Neural cell (in vitro differentiated cells): ENCODE measurements around the gene PHKA2. TPM values are rescaled to one million over a fixed set of nuclear protein-coding genes. Genes with fewer than 3 reads are reported as not detected.

Source experiments
- H2AFZ ChIP-seq: fragments of 200-600, 300-800 bp; sonication (generic), shearing (Covaris generic); 2 replicates; pipeline ENCODE4 v1.6.0; 2014; ENCODE audit warnings: low read depth, mild to moderate bottlenecking, antibody characterized with exemption, low read length, moderate library complexity
- H3F3A ChIP-seq: fragments of 200-600 bp; shearing (Covaris generic); 2 replicates; pipeline ENCODE4 v1.6.1; 2016; ENCODE audit warnings: mild to moderate bottlenecking, moderate library complexity, mixed read lengths, antibody characterized with exemption, low read length; ENCODE audit not compliant: insufficient read depth, poor library complexity, severe bottlenecking
- H3K27ac ChIP-seq: fragments of 200-600, 300-800 bp; sonication (generic), shearing (Covaris generic); 2 replicates; pipeline ENCODE4 v1.5.1; 2014; ENCODE audit warnings: mild to moderate bottlenecking, low read length, moderate library complexity
- H3K27me3 ChIP-seq: fragments of 300-800, 200-600 bp; sonication (generic), shearing (Covaris generic); 2 replicates; pipeline ENCODE4 v1.6.0; 2014; ENCODE audit warnings: mild to moderate bottlenecking, low read depth, low read length, moderate library complexity; ENCODE audit not compliant: insufficient read depth
- H3K36me3 ChIP-seq: fragments of 300-800, 200-600 bp; sonication (generic), shearing (Covaris generic); 2 replicates; pipeline ENCODE4 v1.5.1; 2014; ENCODE audit warnings: mild to moderate bottlenecking, antibody characterized with exemption, low read length, moderate library complexity; ENCODE audit not compliant: insufficient read depth
- H3K4me2 ChIP-seq: fragments of 300-800, 200-600 bp; sonication (generic), shearing (Covaris generic); 2 replicates; pipeline ENCODE4 v1.6.0; 2014; ENCODE audit warnings: mild to moderate bottlenecking, low read length
- H3K4me3 ChIP-seq: fragments of 300-800, 200-600 bp; sonication (generic), shearing (Covaris generic); 2 replicates; pipeline ENCODE4 v1.5.1; 2014; ENCODE audit warnings: mild to moderate bottlenecking, low read length, moderate library complexity
- H3K79me2 ChIP-seq: fragments of 200-600 bp; shearing (Covaris generic); replicated peaks from 2 replicates; pipeline ENCODE4 v1.6.0; 2014; ENCODE audit warnings: mild to moderate bottlenecking, low read length, moderate library complexity; ENCODE audit not compliant: insufficient read depth
- H3K9ac ChIP-seq: fragments of 300-800, 200-600 bp; sonication (generic), shearing (Covaris generic); 2 replicates; pipeline ENCODE4 v1.6.1; 2016; ENCODE audit warnings: mild to moderate bottlenecking, low read length, mixed read lengths
- H3K9me2 ChIP-seq: fragments of 200-600 bp; shearing (Covaris generic); 2 replicates; pipeline ENCODE4 v1.6.1; 2016; ENCODE audit warnings: mild to moderate bottlenecking, low read length, mixed read lengths; ENCODE audit not compliant: insufficient read depth
- H3K9me3 ChIP-seq: fragments of 200-600, 300-800 bp; sonication (generic), shearing (Covaris generic); 2 replicates; pipeline ENCODE4 v1.6.1; 2016; ENCODE audit warnings: mild to moderate bottlenecking, mixed run types, low read length, moderate library complexity, mixed read lengths
- H4K20me1 ChIP-seq: fragments of 200-600 bp; shearing (Covaris generic); 2 replicates; pipeline ENCODE4 v1.6.1; 2016; ENCODE audit warnings: mild to moderate bottlenecking, mixed run types; ENCODE audit not compliant: insufficient read depth
- EP300 ChIP-seq: fragments of 450-650 bp; conservative IDR thresholded peaks from 2 replicates; pipeline ENCODE4 v1.6.1; 2014; ENCODE audit warnings: antibody characterized with exemption, mild to moderate bottlenecking, moderate library complexity; ENCODE audit not compliant: poor library complexity, severe bottlenecking
- EZH2 ChIP-seq: fragments of 200-600, 300-800 bp; shearing (Covaris generic), sonication (generic); IDR thresholded peaks from 2 replicates; pipeline ENCODE4 v1.6.1; 2014; ENCODE audit warnings: antibody characterized with exemption, low read length, borderline replicate concordance, mild to moderate bottlenecking; ENCODE audit not compliant: insufficient read depth, poor library complexity, severe bottlenecking
- MXI1 ChIP-seq: fragments of 450-650 bp; conservative IDR thresholded peaks from 2 replicates; pipeline ENCODE4 v1.6.1; 2014; ENCODE audit warnings: antibody characterized with exemption, mild to moderate bottlenecking; ENCODE audit not compliant: poor library complexity, severe bottlenecking
- POLR2AphosphoS5 ChIP-seq: IDR thresholded peaks from 2 replicates; pipeline ENCODE4 v1.6.1; 2012
- RAD21 ChIP-seq: fragments of 450-650 bp; conservative IDR thresholded peaks from 2 replicates; pipeline ENCODE4 v1.6.1; 2014; ENCODE audit warnings: antibody characterized with exemption, mild to moderate bottlenecking, moderate library complexity
- SMC3 ChIP-seq: fragments of 450-650 bp; conservative IDR thresholded peaks from 2 replicates; pipeline ENCODE4 v1.6.1; 2014; ENCODE audit warnings: antibody characterized with exemption, mild to moderate bottlenecking, moderate library complexity; ENCODE audit not compliant: poor library complexity
- TAF1 ChIP-seq: IDR thresholded peaks from 2 replicates; pipeline ENCODE4 v1.6.1; 2012; ENCODE audit warnings: low read depth
- polyA plus RNA-seq: library from polyadenylated mRNA; depleted of rRNA; stranded (reverse); fragments of >200 nt; gene quantifications from 2 replicates; pipeline ENCODE4 v1.2.3, GENCODE V29; 2014
- TF ChIP-seq, protein P1 (sequence below): IDR thresholded peaks from 2 replicates; pipeline ENCODE4 v1.6.1; 2012; ENCODE audit warnings: borderline replicate concordance
- TF ChIP-seq, protein P2 (sequence below): fragments of 450-650 bp; IDR thresholded peaks from 2 replicates; pipeline ENCODE4 v1.5.1; 2014; ENCODE audit warnings: antibody characterized with exemption, mild to moderate bottlenecking, moderate library complexity; ENCODE audit not compliant: poor library complexity, severe bottlenecking

Gene PHKA2
- polyA plus RNA-seq, 1 donor from 2014 or later: 9.6 TPM

DNA sequence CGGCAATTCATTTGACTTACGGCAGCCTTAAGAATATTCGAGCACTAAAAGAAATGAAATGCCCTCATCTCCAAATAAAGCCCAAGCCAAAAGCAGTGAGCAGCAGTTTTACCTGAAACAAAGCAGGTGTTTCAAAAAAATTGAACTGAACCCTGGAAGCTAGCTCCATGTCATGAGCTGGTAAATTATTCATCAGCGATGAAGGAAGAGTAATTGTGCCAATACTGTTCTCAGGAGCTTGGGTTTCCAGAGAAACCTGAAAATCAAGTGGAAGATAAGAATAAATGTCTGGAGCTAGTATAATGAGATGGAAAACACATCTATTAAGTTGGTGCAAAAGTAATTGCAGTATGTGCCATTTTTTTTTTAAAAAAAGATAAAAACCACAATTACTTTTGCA is 24.0 kb upstream of the PHKA2 start:
- Histone ChIP-seq H3K9ac (no peak overlapping the region), H3K4me3 (no peak overlapping the region), H3K79me2 (no peaks in the 10 kb centered on the region), H3K9me3 (no peaks in the 10 kb centered on the region), H3K27ac (no peak overlapping the region), H3F3A (no peaks in the 10 kb centered on the region), H4K20me1 (no peaks in the 10 kb centered on the region), H3K4me2 (no peak overlapping the region), H3K36me3 (no peaks in the 10 kb centered on the region), H3K9me2 (no peaks in the 10 kb centered on the region), H3K27me3 (no peaks in the 10 kb centered on the region), H2AFZ (no peak overlapping the region)
- no peak for TF ChIP-seq EP300
- TF ChIP-seq, protein P1, sequence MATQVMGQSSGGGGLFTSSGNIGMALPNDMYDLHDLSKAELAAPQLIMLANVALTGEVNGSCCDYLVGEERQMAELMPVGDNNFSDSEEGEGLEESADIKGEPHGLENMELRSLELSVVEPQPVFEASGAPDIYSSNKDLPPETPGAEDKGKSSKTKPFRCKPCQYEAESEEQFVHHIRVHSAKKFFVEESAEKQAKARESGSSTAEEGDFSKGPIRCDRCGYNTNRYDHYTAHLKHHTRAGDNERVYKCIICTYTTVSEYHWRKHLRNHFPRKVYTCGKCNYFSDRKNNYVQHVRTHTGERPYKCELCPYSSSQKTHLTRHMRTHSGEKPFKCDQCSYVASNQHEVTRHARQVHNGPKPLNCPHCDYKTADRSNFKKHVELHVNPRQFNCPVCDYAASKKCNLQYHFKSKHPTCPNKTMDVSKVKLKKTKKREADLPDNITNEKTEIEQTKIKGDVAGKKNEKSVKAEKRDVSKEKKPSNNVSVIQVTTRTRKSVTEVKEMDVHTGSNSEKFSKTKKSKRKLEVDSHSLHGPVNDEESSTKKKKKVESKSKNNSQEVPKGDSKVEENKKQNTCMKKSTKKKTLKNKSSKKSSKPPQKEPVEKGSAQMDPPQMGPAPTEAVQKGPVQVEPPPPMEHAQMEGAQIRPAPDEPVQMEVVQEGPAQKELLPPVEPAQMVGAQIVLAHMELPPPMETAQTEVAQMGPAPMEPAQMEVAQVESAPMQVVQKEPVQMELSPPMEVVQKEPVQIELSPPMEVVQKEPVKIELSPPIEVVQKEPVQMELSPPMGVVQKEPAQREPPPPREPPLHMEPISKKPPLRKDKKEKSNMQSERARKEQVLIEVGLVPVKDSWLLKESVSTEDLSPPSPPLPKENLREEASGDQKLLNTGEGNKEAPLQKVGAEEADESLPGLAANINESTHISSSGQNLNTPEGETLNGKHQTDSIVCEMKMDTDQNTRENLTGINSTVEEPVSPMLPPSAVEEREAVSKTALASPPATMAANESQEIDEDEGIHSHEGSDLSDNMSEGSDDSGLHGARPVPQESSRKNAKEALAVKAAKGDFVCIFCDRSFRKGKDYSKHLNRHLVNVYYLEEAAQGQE: no peak
- no peak for TF ChIP-seq SMC3
- TF ChIP-seq TAF1: no peak
- TF ChIP-seq MXI1: no peak
- TF ChIP-seq RAD21: no peak
- TF ChIP-seq POLR2AphosphoS5: no peak
- TF ChIP-seq, protein P2, sequence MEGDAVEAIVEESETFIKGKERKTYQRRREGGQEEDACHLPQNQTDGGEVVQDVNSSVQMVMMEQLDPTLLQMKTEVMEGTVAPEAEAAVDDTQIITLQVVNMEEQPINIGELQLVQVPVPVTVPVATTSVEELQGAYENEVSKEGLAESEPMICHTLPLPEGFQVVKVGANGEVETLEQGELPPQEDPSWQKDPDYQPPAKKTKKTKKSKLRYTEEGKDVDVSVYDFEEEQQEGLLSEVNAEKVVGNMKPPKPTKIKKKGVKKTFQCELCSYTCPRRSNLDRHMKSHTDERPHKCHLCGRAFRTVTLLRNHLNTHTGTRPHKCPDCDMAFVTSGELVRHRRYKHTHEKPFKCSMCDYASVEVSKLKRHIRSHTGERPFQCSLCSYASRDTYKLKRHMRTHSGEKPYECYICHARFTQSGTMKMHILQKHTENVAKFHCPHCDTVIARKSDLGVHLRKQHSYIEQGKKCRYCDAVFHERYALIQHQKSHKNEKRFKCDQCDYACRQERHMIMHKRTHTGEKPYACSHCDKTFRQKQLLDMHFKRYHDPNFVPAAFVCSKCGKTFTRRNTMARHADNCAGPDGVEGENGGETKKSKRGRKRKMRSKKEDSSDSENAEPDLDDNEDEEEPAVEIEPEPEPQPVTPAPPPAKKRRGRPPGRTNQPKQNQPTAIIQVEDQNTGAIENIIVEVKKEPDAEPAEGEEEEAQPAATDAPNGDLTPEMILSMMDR: no peak
- no peak for TF ChIP-seq EZH2

DNA sequence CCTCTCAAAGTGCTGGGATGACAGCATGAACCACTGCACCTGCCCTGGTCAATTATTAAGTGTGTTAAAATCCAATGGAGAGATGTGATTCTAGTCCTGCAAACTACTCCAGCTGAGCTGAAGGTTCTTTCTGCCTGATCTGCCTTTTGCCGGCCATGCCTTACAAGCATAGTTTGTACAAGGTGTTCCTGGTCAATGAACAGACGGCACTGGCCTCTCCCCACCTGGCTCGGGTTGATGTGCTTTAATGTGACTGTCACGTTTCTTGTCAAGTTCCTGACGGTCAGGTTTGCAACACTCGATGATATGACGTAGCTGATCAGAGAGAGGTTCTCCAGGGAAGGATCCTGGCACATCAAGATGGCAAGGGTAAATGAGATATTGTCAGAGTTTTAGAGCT is 23.1 kb upstream of the PHKA2 start:
- H4K20me1 ChIP-seq: no peaks in the 10 kb centered on the region
- no peaks in the 10 kb centered on the region for H3K79me2 ChIP-seq
- no peak overlapping the region for H3K27ac ChIP-seq
- TF ChIP-seq RAD21 (no peak), TAF1 (no peak)
- TF ChIP-seq, protein P1: no peak
- no peak overlapping the region for H2AFZ ChIP-seq
- no peak overlapping the region for H3K9ac ChIP-seq
- no peak overlapping the region for H3K4me3 ChIP-seq
- no peaks in the 10 kb centered on the region for H3K27me3 ChIP-seq
- H3K9me3 ChIP-seq: no peaks in the 10 kb centered on the region
- no peaks in the 10 kb centered on the region for H3F3A ChIP-seq
- H3K9me2 ChIP-seq: no peaks in the 10 kb centered on the region
- no peak overlapping the region for H3K4me2 ChIP-seq
- no peaks in the 10 kb centered on the region for H3K36me3 ChIP-seq
